Adrenal gland (tissue), 5 donors: ENCODE measurements around the gene ZNF628.

ENCODE experiments used
- POLR2A ChIP-seq, 2 donors: fragments of 450-650 bp; IDR thresholded peaks; one replicate each; pipeline ENCODE4 v1.6.1; 2017; ENCODE audit warnings: antibody characterized with exemption in 2 of 2, mild to moderate bottlenecking in 2 of 2, moderate library complexity in 1 of 2
- TF ChIP-seq, protein P1 (sequence below), 6 experiments: fragments of 450-650 bp in 4 of 6; fragments of 200-600 bp in 2 of 6; sonication (generic) in 1 of 6; IDR thresholded peaks; 1 replicate in 5 of 6; 2 replicates in 1 of 6; pipeline versions ENCODE4 v1.5.1 to v1.8.0; 2016 to 2021; ENCODE audit warnings: antibody characterized with exemption in 6 of 6, mild to moderate bottlenecking in 2 of 6, moderate library complexity in 1 of 6
- donor health status: DM: no; HTN: no; CAD: no.

GRCh38 chr19:55492362-55492944 is 16.0 kb downstream of the ZNF628 start:
- TF ChIP-seq, protein P1, sequence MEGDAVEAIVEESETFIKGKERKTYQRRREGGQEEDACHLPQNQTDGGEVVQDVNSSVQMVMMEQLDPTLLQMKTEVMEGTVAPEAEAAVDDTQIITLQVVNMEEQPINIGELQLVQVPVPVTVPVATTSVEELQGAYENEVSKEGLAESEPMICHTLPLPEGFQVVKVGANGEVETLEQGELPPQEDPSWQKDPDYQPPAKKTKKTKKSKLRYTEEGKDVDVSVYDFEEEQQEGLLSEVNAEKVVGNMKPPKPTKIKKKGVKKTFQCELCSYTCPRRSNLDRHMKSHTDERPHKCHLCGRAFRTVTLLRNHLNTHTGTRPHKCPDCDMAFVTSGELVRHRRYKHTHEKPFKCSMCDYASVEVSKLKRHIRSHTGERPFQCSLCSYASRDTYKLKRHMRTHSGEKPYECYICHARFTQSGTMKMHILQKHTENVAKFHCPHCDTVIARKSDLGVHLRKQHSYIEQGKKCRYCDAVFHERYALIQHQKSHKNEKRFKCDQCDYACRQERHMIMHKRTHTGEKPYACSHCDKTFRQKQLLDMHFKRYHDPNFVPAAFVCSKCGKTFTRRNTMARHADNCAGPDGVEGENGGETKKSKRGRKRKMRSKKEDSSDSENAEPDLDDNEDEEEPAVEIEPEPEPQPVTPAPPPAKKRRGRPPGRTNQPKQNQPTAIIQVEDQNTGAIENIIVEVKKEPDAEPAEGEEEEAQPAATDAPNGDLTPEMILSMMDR (IDR thresholded peaks at IDR 0.05), result no peak
- no peak for TF ChIP-seq POLR2A (IDR thresholded peaks at IDR 0.05)
